ENCODE results near the gene LAMA2. TPM values are rescaled to one million over a fixed set of nuclear protein-coding genes. Genes with fewer than 3 reads are reported as not detected.

Gene LAMA2
- total and polyA plus RNA-seq, 10 donors, result 0.83 to 66.6 (median 18.8) TPM

DNA sequence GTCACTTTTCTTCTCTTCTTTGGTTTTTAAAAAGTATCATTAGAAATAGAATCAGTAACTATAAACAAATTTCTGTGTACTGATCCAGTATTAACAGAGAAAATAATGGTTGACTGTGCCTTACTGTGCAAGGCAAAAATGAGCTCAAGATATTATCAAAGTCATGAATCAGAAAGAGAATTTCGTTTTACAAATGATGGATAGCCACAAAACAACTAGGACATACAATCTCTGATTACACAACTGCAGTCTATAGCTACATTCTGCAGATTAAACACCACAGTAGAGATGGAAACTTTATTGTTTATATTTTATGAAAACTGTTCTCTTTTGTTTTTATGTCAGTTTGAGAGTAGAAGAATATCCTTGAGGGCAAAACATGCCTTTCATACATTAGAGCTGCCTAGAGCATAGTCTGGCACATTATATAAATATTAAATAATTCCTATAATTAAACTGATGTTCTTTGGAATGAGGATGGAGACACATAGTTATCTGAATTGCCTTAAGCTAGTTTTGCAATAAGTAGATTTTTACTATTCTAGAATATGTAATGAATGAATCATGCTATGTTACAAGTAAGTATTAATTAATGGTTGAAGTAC lies 333.1 kb downstream of the LAMA2 start:
- no peak for DNase-seq
- Histone ChIP-seq H3K4me3 (no peak overlapping the region), H3K27ac (no peak overlapping the region), H3K36me3 (no peaks in the 10 kb centered on the region), H3K9me3 (no peaks in the 10 kb centered on the region), H3K4me1 (no peaks in the 10 kb centered on the region), H3K27me3 (replicated peaks in 1 of 7) (no peaks in the 10 kb centered on the region)
- TF ChIP-seq POLR2A (IDR thresholded peaks at IDR 0.05), result no peak
- TF ChIP-seq, protein P1, sequence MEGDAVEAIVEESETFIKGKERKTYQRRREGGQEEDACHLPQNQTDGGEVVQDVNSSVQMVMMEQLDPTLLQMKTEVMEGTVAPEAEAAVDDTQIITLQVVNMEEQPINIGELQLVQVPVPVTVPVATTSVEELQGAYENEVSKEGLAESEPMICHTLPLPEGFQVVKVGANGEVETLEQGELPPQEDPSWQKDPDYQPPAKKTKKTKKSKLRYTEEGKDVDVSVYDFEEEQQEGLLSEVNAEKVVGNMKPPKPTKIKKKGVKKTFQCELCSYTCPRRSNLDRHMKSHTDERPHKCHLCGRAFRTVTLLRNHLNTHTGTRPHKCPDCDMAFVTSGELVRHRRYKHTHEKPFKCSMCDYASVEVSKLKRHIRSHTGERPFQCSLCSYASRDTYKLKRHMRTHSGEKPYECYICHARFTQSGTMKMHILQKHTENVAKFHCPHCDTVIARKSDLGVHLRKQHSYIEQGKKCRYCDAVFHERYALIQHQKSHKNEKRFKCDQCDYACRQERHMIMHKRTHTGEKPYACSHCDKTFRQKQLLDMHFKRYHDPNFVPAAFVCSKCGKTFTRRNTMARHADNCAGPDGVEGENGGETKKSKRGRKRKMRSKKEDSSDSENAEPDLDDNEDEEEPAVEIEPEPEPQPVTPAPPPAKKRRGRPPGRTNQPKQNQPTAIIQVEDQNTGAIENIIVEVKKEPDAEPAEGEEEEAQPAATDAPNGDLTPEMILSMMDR (IDR thresholded peaks at IDR 0.05 in 8 of 11, conservative IDR thresholded peaks at IDR 0.05 in 3 of 11), result no peak
- intact Hi-C loops (cut with DNase I; ENCODE audit: low total_unique reads), result no loop called here
- 6 to 30% (median 20%) methylated on average over 1 of the region's 1 CpG for WGBS, 5 donors

DNA sequence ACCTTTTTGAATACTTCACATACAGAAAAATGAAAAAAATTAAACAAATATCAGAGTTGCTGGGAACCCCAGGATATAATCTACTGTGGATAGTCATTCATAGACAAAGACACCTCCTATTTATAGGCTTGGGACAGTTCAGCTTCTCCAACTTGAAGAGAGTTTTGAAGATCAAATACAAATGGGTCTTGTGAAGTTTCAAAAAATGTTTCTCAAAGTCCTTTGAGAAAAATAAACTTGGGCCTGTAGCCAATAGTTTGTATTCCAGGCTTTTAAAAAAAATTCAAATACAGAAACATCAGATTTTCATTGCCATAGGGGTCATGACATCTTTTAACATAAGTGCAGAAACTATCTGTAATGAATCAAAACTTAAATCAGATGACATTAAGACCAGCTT lies 334.8 kb downstream of the LAMA2 start:
- TF ChIP-seq POLR2A (IDR thresholded peaks at IDR 0.05) (no peak), POLR2AphosphoS5 (IDR thresholded peaks at IDR 0.05) (no peak)
- TF ChIP-seq, protein P1 (IDR thresholded peaks at IDR 0.05 in 8 of 11, conservative IDR thresholded peaks at IDR 0.05 in 3 of 11), result no peak
- Histone ChIP-seq H3K9me3 (peaks cover 0 to 3% (median 0%) of the 10 kb centered on the region in 8 donors), H3K27me3 (replicated peaks in 1 of 7) (no peaks in the 10 kb centered on the region), H3K36me3 (no peaks in the 10 kb centered on the region), H3K27ac (no peak overlapping the region), H3K4me3 (no peak overlapping the region), H3K4me1 (no peaks in the 10 kb centered on the region)
- DNase-seq, result no peak
- intact Hi-C loops (cut with DNase I; ENCODE audit: low total_unique reads), result no loop called here

DNA sequence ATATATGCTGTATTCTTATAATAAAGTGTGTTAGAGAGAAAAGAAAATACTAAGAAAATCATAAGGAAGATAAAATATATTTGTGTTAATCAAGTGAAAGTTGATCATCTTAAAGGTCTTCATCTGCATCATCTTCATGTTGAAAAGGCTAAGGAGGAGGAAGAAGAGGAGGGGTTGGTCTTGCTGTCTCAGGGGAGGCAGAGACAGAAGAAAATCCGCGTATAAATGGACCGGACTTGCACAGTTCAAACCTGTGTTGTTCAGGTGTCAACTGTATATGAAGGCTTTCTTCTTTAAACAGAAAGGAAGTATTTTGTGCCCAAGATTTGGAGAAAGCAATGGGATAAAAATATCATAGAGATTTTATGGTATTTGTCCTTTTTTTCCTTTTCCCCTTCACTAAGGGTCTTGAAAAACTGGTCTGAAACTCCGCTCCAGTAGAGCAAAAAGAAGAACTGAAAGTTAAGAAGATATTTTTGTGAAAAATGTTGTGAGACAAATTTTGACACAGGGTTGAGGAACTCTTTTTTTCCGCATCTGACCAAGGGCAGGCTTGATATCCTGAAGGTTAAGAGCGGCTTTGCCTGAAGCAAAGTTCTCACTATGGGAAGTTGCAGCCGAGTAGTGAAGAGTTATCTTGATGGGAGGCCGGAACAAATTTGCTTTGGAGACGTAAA lies 350.7 kb downstream of the LAMA2 start:
- intact Hi-C loops (cut with DNase I; ENCODE audit: low total_unique reads), result no loop called here
- H3K4me1 ChIP-seq, result peaks cover 0 to 5% (median 0%) of the 10 kb centered on the region in 6 donors
- TF ChIP-seq POLR2A (IDR thresholded peaks at IDR 0.05) (no peak), POLR2AphosphoS5 (IDR thresholded peaks at IDR 0.05) (no peak)
- TF ChIP-seq, protein P1 (IDR thresholded peaks at IDR 0.05 in 8 of 11, conservative IDR thresholded peaks at IDR 0.05 in 3 of 11), result no peak
- H3K36me3 ChIP-seq, result no peaks in the 10 kb centered on the region
- H3K27me3 ChIP-seq (replicated peaks in 1 of 7), result no peaks in the 10 kb centered on the region
- 78 to 85% (median 82%) methylated on average over 9 of the region's 9 CpGs for WGBS, 5 donors
- no peak for DNase-seq
- no peaks in the 10 kb centered on the region for H3K9me3 ChIP-seq
- no peak overlapping the region for H3K4me3 ChIP-seq
- no peak overlapping the region for H3K27ac ChIP-seq

DNA sequence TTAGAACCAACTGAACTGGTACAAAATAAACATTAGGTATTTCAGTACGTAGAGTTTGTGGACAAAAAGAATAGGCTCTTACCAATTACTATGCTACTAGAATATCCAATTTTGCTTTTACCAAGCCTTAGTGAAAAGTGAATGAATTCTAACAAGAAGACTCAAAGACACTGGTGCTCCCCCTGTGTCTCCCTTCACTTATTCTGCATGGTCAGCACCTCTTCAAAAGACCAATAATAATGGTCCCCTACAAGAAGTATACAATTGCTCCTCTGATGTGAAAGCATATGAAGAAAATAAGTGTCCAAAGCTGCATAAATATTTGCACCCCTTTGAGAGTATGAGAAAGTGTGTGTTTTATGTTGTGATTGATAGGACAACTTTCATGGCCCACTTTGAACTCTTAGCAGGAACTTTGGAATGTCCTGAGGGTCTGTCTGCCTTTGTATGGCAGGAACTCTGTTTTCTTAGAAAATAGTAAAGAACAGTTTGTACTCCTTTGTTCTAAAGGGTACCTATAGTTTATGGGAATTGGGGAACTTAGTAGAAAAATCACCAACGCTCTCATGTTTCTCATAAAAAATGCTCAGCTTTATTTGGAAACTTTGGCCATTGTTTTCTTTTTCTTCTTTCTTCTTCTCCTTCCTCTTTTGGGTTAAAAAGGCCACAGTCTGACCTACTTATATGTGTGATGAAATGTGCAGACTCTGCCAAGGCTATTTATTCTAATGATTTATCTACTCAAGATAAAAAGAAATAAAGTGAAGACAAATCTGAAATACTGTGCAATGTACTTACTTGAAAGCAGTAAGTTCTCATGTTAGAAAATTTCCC lies 352.4 kb downstream of the LAMA2 start:
- Histone ChIP-seq H3K9me3 (no peaks in the 10 kb centered on the region), H3K27me3 (replicated peaks in 1 of 7) (no peaks in the 10 kb centered on the region), H3K4me3 (no peak overlapping the region), H3K27ac (peak overlapping the region in 4 of 8 donors; percentile 3 to 32 (median 12)), H3K4me1 (peaks cover 0 to 5% (median 0%) of the 10 kb centered on the region in 6 donors), H3K36me3 (no peaks in the 10 kb centered on the region)
- intact Hi-C loops (cut with DNase I; ENCODE audit: low total_unique reads), result no loop called here
- no peak for DNase-seq
- TF ChIP-seq POLR2AphosphoS5 (IDR thresholded peaks at IDR 0.05) (no peak), POLR2A (IDR thresholded peaks at IDR 0.05) (no peak)
- TF ChIP-seq, protein P1 (IDR thresholded peaks at IDR 0.05 in 8 of 11, conservative IDR thresholded peaks at IDR 0.05 in 3 of 11), result no peak
- 45 to 57% (median 53%) methylated on average over 2 of the region's 2 CpGs for WGBS, 5 donors

Measured in spleen (tissue), 11 donors.